Vagina (tissue), 2 donors: ENCODE measurements around the gene PIGC. TPM values are rescaled to one million over a fixed set of nuclear protein-coding genes. Genes with fewer than 3 reads are reported as not detected.

Source experiments
- DNase-seq, 2 donors: peaks; one replicate each; pipeline ENCODE4 v3.0.0-alpha.2; 2017; ENCODE audit errors: extremely low spot score in 2 of 2
- H3K27ac ChIP-seq: fragments of 200-600 bp; sonication (generic); one replicate; pipeline ENCODE4 v1.5.1; 2019
- H3K27me3 ChIP-seq: fragments of 200-600 bp; sonication (generic); one replicate; pipeline ENCODE4 v1.5.1; 2019
- H3K36me3 ChIP-seq, 2 donors: fragments of 200-600 bp; sonication (generic); one replicate each; pipeline ENCODE4 v1.5.1; 2017 to 2019
- H3K4me1 ChIP-seq: fragments of 200-600 bp; sonication (generic); one replicate; pipeline ENCODE4 v1.5.1; 2019
- H3K4me3 ChIP-seq, 2 donors: fragments of 200-600 bp; sonication (generic); 1 replicate in 1 of 2; 2 replicates in 1 of 2; pipeline ENCODE4 v1.5.1; 2016 to 2019
- H3K9me3 ChIP-seq: fragments of 200-600 bp; sonication (generic); one replicate; pipeline ENCODE4 v1.5.1; 2019
- CTCF ChIP-seq, 3 experiments: fragments of 450-650 bp in 2 of 3; fragments of 200-600 bp in 1 of 3; sonication (generic) in 1 of 3; IDR thresholded peaks; one replicate each; pipeline ENCODE4 v1.5.1; 2017 to 2019; ENCODE audit warnings: antibody characterized with exemption in 3 of 3, mild to moderate bottlenecking in 2 of 3, moderate library complexity in 2 of 3
- POLR2A ChIP-seq, 2 donors: fragments of 450-650 bp; IDR thresholded peaks; one replicate each; pipeline ENCODE4 v1.6.1; 2017; ENCODE audit warnings: antibody characterized with exemption in 2 of 2, mild to moderate bottlenecking in 2 of 2, moderate library complexity in 2 of 2
- POLR2AphosphoS5 ChIP-seq, 2 donors: sonication (generic); formaldehyde crosslinking; IDR thresholded peaks; one replicate each; pipeline ENCODE4 v1.9.0; 2017; ENCODE audit warnings: antibody characterized with exemption in 2 of 2, mild to moderate bottlenecking in 2 of 2, low read depth in 1 of 2; ENCODE audit not compliant: insufficient read depth in 1 of 2
- intact Hi-C: fragments of 100-400 bp; cut with DNase I; formaldehyde crosslinking; loops from one replicate; pipeline ENCODE4 v1.15.1; 2023
- total RNA-seq: library from RNA; depleted of rRNA; stranded (reverse); fragments of >200 nt; gene quantifications from one replicate; pipeline ENCODE4 v1.2.3, GENCODE V29; 2016

Gene PIGC
- total RNA-seq, result 14.5 TPM

- TF ChIP-seq POLR2AphosphoS5 (IDR thresholded peaks at IDR 0.05; ENCODE audit: insufficient read depth in 1 of 2, low read depth in 1 of 2) (peak; percentile 59 to 74), POLR2A (IDR thresholded peaks at IDR 0.05) (no peak), CTCF (IDR thresholded peaks at IDR 0.05) (peak; percentile 71 to 79 (median 72))
- intact Hi-C loops, result loop anchor here (10.0 kb wide), 1 partner anchor 439 kb away; no protein-coding TSS in a partner anchor
- no peaks in the 10 kb centered on the region for H3K27me3 ChIP-seq
- no peaks in the 10 kb centered on the region for H3K36me3 ChIP-seq
- DNase-seq, result no peak
- peak within 1 kb of the TSS; percentile 92 to 99 for H3K4me3 ChIP-seq
- H3K27ac ChIP-seq, result peak within 1 kb of the TSS; percentile 91
- H3K4me1 ChIP-seq, result peaks cover 31% of the 10 kb centered on the region
- H3K9me3 ChIP-seq, result no peaks in the 10 kb centered on the region
Measured at GRCh38 chr1:172443666-172444453, at the start of gene PIGC. Gene PIGC, minus strand, starts transcription at chr1:172444069. Its CDS starts 1,447 bp downstream, at chr1:172442622.

- no peak for DNase-seq
- no peaks in the 10 kb centered on the region for H3K27me3 ChIP-seq
- H3K27ac ChIP-seq, result no peak overlapping the region
Measured at GRCh38 chr1:172492421-172492820, 48.6 kb upstream of the PIGC start.

GRCh38 chr1:172489847-172490246 lies 46.0 kb upstream of the PIGC start:
- no peak for TF ChIP-seq POLR2AphosphoS5 (IDR thresholded peaks at IDR 0.05; ENCODE audit: insufficient read depth in 1 of 2, low read depth in 1 of 2)
- TF ChIP-seq POLR2A (IDR thresholded peaks at IDR 0.05), result no peak
- TF ChIP-seq CTCF (IDR thresholded peaks at IDR 0.05), result no peak
- Histone ChIP-seq H3K36me3 (no peaks in the 10 kb centered on the region), H3K4me1 (no peaks in the 10 kb centered on the region), H3K9me3 (no peaks in the 10 kb centered on the region), H3K27me3 (no peaks in the 10 kb centered on the region), H3K27ac (no peak overlapping the region), H3K4me3 (no peak overlapping the region)
- intact Hi-C loops, result no loop called here
- no peak for DNase-seq

More at GRCh38 chr1:172492421-172492820, 48.6 kb upstream of the PIGC start:
- intact Hi-C loops, result no loop called here
- H3K9me3 ChIP-seq, result no peaks in the 10 kb centered on the region
- no peak overlapping the region for H3K4me3 ChIP-seq
- H3K4me1 ChIP-seq, result peaks cover 4% of the 10 kb centered on the region
- H3K36me3 ChIP-seq, result no peaks in the 10 kb centered on the region
- TF ChIP-seq CTCF (IDR thresholded peaks at IDR 0.05) (no peak), POLR2A (IDR thresholded peaks at IDR 0.05) (no peak), POLR2AphosphoS5 (IDR thresholded peaks at IDR 0.05; ENCODE audit: insufficient read depth in 1 of 2, low read depth in 1 of 2) (no peak)

- Histone ChIP-seq H3K4me1 (no peaks in the 10 kb centered on the region), H3K9me3 (no peaks in the 10 kb centered on the region), H3K27me3 (no peaks in the 10 kb centered on the region), H3K4me3 (no peak overlapping the region), H3K27ac (no peak overlapping the region), H3K36me3 (no peaks in the 10 kb centered on the region)
- TF ChIP-seq CTCF (IDR thresholded peaks at IDR 0.05) (no peak), POLR2AphosphoS5 (IDR thresholded peaks at IDR 0.05; ENCODE audit: insufficient read depth in 1 of 2, low read depth in 1 of 2) (no peak), POLR2A (IDR thresholded peaks at IDR 0.05) (no peak)
- no peak for DNase-seq
- intact Hi-C loops, result no loop called here
Measured at GRCh38 chr1:172488393-172488792, 44.5 kb upstream of the PIGC start.

- no peaks in the 10 kb centered on the region for H3K27me3 ChIP-seq
- no peak overlapping the region for H3K27ac ChIP-seq
- DNase-seq, result no peak
- intact Hi-C loops, result no loop called here
- H3K4me1 ChIP-seq, result no peaks in the 10 kb centered on the region
- H3K9me3 ChIP-seq, result no peaks in the 10 kb centered on the region
- TF ChIP-seq POLR2AphosphoS5 (IDR thresholded peaks at IDR 0.05; ENCODE audit: insufficient read depth in 1 of 2, low read depth in 1 of 2) (no peak), POLR2A (IDR thresholded peaks at IDR 0.05) (no peak), CTCF (IDR thresholded peaks at IDR 0.05) (no peak)
- H3K4me3 ChIP-seq, result no peak overlapping the region
- no peaks in the 10 kb centered on the region for H3K36me3 ChIP-seq
Measured at GRCh38 chr1:172487550-172487949, 43.7 kb upstream of the PIGC start.
